ENCODE results near the gene EBF3.
"Not testable (repeated sequence)": the region's sequence is repeated elsewhere in the genome, so short reads cannot be mapped to it uniquely, and the experiment has no call there.

EBF3 gene

DNA sequence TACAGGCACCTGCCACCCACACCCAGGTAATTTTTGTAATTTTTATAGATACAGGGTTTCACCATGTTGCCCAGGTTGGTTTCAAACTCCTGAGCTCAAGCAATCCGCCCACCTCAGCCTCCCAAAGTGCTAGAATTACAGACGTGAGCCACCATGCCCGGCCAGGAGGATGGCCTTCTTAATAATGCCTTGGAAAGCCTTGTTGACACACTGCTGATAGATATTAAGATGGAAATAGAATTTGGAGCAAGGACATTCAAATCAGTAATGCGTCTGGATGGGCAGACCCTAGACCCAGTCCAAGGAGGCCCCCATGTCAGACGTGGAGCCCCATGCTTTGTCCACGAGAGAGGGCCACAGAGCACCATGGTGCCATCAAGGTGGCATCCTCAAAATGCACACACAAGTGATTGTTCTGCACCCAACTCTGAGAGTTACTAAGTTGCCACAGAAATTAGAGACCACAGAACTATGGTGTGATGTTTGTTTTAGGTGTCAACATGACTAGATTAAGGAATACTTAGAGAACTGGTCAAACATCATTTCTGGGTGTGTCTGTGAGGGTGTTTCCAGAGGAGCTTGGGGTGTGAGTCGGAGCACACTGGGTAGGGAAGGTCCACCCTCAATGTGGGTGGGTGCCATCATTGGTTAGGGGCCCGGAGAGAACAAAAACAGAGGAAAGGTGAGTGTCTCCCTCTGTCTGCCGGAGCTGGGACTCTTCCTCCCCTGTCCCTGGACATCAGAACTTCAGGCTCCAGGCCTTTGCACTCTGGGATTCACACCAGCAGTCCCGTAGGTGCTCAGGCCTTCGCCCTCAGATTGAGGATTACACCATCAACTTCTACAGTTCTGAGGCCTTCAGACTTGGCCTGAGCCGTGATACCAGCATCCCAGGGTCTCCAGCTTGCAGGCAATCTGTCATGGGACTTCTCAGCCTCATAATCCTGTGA lies 34.5 kb downstream of the EBF3 start:
- Mint-ChIP-seq H3K9me3 (no peaks in the 10 kb centered on the region), H3K27me3 (ENCODE audit: low read depth) (no peaks in the 10 kb centered on the region), H3K27ac (no peak overlapping the region), H3K4me1 (ENCODE audit: low read depth) (no peaks in the 10 kb centered on the region), H3K36me3 (ENCODE audit: low read depth) (no peaks in the 10 kb centered on the region), H3K4me3 (no peak overlapping the region)
- no peak for DNase-seq (ENCODE audit: low spot score)

DNA sequence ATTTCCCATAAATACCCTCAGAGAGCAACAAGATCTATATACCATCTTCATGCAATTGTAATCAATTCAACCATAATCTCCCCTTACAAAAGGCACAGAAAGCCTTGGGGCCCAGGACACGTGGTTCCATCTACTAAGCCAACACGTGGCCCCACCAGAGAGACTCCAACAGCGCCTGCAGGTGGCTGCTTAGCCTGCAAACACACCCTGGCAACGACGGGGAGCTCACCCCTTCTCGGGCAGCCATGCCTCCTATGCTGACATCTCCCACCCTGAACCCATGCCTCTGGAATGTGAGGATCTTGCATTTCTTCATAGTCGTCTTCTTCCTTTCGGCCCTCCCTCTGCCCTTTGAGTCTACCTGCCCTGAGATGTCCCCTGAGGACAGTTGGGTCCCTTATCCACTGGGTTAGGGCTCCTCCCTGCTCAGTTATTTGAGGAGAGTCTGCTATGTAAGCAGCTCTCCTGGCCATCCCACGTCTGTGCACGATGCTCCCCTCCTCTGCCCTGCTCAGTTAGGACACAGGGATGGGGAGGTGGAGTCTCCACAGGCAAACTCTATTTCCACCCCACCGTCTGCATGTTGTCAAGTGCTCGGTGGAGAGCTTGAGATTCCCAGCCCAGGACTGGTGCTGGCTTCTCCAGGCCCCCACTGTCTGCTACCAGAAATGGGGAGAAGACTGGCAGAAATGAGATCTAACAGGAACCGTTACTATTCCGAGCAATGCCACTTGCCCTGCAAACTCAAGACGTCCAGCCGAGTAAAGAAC lies 36.5 kb downstream of the EBF3 start:
- Mint-ChIP-seq H3K27me3 (ENCODE audit: low read depth) (no peaks in the 10 kb centered on the region), H3K9me3 (no peaks in the 10 kb centered on the region), H3K4me3 (no peak overlapping the region), H3K27ac (no peak overlapping the region), H3K4me1 (ENCODE audit: low read depth) (no peaks in the 10 kb centered on the region), H3K36me3 (ENCODE audit: low read depth) (no peaks in the 10 kb centered on the region)
- DNase-seq (ENCODE audit: low spot score), result no peak

DNA sequence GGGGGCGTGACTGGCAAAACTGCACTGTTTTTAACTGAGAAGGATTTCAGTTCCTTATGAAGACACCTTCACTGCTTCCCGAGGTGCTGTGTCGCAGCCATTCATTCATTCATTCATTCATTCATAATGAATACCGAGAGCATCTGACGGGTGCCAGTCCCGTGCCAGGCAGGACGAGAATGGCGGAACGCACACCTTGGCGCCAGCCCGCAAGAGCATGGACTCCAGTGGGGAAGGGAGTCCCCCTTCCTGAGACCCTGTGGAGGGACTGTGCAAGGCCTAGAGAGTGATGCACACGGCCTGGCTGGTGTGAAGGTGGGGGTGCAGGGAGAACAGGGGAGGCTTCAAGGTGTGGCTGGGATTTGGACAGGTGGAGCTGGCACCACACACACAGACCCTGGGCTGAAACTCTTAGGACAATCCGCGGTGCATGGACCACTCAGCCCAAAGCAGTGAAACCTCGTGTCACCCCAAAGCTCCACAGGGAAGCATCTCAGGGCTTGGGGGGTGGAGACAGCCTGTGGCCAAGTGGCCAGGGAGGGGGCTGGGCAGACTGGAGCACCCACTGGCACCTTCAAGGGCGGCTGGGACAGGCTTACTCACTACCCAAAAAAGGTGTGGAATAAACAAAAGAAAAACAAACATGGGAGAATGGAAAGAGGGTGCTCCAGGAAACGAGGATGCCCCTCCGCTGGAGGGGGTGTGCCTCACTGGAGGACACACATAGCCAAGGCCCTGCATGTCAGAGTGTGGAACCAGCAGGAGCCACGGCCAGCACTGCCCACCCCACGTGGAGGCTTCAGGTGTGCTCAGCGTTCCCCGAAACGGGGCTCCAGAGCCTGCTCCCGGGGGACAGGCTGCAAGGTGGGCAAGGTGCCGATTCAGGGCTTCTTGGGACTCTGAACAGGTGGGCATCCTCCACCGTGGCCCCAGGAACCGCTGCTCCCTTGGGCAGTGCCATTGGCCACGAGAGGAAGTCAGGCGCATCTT lies 37.7 kb downstream of the EBF3 start:
- Mint-ChIP-seq H3K9me3 (no peaks in the 10 kb centered on the region), H3K36me3 (ENCODE audit: low read depth) (no peaks in the 10 kb centered on the region), H3K4me1 (ENCODE audit: low read depth) (no peaks in the 10 kb centered on the region), H3K27me3 (ENCODE audit: low read depth) (no peaks in the 10 kb centered on the region), H3K27ac (no peak overlapping the region), H3K4me3 (no peak overlapping the region)
- no peak for DNase-seq (ENCODE audit: low spot score)

DNA sequence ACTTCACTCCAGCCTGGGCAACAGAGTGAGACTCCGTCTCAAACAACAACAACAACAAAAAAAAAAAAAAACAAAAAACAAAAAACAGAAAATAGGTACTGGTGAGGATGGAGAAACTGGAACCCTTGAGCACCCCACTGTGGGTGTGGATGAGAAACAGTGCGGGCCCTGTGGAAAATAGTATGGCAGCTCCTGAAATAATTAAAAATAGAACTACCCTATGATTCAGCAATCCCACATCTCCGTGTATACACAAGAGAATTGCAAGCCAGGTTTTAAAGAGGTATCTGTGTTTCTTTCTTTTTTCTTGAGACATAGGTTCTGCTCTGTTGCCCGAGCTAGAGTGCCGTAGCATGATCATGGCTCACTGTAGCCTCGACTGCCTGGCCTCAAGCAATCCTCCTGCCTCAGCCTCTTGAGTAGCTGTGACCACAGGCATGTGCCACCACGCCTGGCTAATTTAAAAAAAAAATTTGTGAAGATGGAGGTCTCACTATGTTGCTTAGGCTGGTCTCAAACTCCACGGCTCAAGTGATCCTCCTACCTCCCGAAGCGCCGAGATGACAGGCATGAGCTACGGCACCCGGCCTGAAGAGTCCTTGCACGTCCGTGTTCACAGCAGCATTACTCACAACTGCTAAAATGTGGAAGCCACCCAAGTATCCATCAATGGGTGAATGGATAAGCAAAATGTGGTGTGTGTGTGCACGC lies 39.5 kb downstream of the EBF3 start:
- H3K9me3 Mint-ChIP-seq, result no peaks in the 10 kb centered on the region
- no peak overlapping the region for H3K4me3 Mint-ChIP-seq
- H3K27ac Mint-ChIP-seq, result no peak overlapping the region
- no peaks in the 10 kb centered on the region for H3K27me3 Mint-ChIP-seq (ENCODE audit: low read depth)
- H3K36me3 Mint-ChIP-seq (ENCODE audit: low read depth), result no peaks in the 10 kb centered on the region
- DNase-seq (ENCODE audit: low spot score), result no peak
- H3K4me1 Mint-ChIP-seq (ENCODE audit: low read depth), result no peaks in the 10 kb centered on the region

DNA sequence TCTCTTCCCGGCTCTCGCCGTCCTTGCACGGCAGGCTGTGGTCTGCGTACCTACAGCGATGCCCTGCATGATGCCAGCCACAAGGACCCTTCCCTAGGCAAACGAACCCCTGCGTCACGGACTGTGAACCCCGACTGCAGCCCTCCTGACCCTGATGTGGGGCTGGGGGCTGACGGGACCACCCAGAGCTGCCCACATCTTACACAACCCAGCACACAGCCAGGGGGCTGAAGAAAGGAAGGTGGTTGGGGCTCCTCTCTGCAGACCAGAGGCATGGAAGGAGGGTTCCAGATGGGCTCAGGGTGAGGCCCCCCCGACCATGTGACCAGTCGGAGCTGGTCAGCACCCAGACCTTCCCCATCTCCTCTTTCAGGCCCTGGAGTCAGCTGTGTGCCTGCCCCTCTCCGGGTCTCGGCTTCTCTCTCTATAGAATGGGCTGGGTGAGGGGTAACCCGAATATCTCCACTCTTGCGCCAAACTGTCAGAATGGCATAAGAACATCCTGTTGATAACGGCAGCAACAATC lies 41.4 kb downstream of the EBF3 start:
- no peak overlapping the region for H3K27ac Mint-ChIP-seq
- no peaks in the 10 kb centered on the region for H3K9me3 Mint-ChIP-seq
- no peak for DNase-seq (ENCODE audit: low spot score)
- H3K36me3 Mint-ChIP-seq (ENCODE audit: low read depth), result no peaks in the 10 kb centered on the region
- no peaks in the 10 kb centered on the region for H3K27me3 Mint-ChIP-seq (ENCODE audit: low read depth)
- H3K4me1 Mint-ChIP-seq (ENCODE audit: low read depth), result no peaks in the 10 kb centered on the region
- H3K4me3 Mint-ChIP-seq, result no peak overlapping the region

DNA sequence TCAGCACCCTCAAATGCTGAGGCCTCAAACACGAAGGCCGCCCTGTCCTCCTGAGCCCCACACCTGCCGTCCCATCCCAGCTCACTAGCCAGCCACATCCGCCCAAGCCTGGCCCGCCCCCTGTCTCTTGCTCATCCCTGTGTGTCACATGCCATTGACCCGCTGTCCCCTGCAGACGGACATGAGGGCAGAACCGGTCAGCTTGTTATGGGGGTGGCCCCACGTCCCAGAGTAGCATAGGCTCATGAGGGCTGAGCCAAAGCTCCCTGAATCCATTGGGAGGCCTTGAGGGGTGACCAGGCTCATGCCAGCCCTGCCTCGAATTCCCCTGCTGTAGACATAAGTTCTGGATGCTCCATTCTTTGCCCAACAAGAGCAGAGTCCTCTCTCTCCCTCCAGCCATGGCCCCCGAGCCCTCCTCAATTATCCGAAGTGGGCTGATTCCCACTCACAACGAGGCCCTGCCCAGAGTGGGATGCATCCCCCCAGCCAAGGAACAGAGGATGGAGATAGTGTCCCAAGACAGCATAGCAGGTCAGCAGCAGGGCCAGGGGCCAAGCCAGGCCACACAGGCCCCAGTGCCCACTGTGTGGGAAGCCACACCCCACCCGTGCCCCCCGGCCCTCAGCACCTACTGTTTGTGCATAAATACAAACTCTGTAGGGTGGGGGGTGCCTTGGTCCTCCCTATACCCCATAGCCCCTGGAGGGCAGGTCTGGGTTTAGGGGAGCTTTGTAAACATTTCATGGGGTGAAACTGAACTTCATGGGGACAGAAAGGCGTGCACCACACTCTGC lies 42.1 kb downstream of the EBF3 start:
- no peak for DNase-seq (ENCODE audit: low spot score)
- no peak overlapping the region for H3K4me3 Mint-ChIP-seq
- no peak overlapping the region for H3K27ac Mint-ChIP-seq
- no peaks in the 10 kb centered on the region for H3K27me3 Mint-ChIP-seq (ENCODE audit: low read depth)
- H3K4me1 Mint-ChIP-seq (ENCODE audit: low read depth), result no peaks in the 10 kb centered on the region
- H3K9me3 Mint-ChIP-seq, result no peaks in the 10 kb centered on the region
- H3K36me3 Mint-ChIP-seq (ENCODE audit: low read depth), result no peaks in the 10 kb centered on the region

DNA sequence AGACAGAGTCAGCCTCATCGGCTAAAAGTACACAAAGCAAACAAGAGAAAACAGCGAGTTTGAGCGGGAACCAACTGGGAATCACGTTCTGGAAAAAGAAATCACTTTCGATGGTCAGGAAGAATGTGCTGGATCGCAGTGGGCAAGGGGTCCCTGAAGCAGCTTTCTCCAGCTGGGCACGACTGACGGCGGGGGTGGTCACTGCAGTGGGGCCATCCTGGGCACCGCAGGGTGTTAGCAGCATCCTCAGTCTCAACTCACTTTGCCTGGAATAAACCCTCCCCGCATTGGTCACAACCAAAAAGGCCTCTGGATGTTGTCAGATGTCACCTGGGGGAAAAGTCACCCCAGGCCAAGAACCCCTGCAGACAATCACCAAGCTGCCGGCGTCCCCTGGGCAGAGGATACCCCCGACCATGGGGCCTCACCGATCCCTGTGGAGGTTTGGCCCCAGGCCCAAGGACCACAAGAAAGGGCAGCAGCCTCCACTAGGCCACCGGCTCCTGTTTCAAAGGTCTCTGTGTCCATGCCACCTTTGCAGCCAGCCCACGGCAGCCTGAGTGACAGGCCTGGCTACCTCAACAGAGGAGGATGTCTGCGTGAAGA lies 42.9 kb downstream of the EBF3 start:
- Mint-ChIP-seq H3K9me3 (no peaks in the 10 kb centered on the region), H3K4me1 (ENCODE audit: low read depth) (no peaks in the 10 kb centered on the region), H3K27ac (no peak overlapping the region), H3K4me3 (no peak overlapping the region), H3K27me3 (ENCODE audit: low read depth) (no peaks in the 10 kb centered on the region), H3K36me3 (ENCODE audit: low read depth) (no peaks in the 10 kb centered on the region)
- DNase-seq (ENCODE audit: low spot score), result no peak

DNA sequence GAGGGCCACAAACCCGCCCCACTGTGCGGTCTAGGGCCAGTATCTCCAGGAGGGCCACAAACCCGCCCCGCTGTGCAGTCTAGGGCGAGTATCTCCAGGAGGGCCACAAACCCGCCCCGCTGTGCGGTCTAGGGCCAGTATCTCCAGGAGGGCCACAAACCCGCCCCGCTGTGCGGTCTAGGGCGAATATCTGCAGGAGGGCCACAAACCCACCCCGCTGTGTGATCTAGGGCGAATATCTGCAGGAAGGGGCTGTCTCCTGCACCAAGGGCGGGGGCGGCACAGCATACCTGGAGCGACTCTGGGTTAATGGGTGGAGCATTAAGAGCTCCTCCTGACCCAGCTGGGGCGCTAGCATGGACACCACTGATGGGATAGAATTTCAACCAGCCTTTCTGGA lies 43.9 kb downstream of the EBF3 start:
- H3K27ac Mint-ChIP-seq; H3K4me1 Mint-ChIP-seq (ENCODE audit: low read depth); H3K4me3 Mint-ChIP-seq; H3K9me3 Mint-ChIP-seq; H3K36me3 Mint-ChIP-seq (ENCODE audit: low read depth); DNase-seq (ENCODE audit: low spot score); H3K27me3 Mint-ChIP-seq (ENCODE audit: low read depth): not testable (repeated sequence)

DNA sequence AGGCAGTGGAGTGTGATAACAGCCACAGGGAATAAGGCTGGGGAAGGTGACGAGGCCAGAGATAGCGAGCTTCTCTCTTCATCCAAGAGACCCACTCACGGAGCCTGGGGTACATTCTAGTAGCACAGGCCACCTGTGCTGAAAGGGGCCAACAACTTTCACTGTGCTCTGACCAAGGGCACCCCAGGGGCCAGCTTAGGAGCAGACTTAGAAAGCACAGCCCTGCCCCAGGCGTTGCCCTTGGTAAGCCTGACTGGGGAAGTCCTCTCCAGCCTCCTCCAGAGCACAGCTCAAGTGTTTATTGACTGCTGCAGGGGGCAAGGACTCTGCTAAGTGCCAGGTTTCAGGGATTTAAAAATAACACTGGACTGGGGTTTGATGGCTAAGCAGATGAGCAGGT lies 44.7 kb downstream of the EBF3 start:
- Mint-ChIP-seq H3K4me3 (no peak overlapping the region), H3K27me3 (ENCODE audit: low read depth) (no peaks in the 10 kb centered on the region), H3K4me1 (ENCODE audit: low read depth) (no peaks in the 10 kb centered on the region), H3K36me3 (ENCODE audit: low read depth) (no peaks in the 10 kb centered on the region), H3K9me3 (no peaks in the 10 kb centered on the region), H3K27ac (no peak overlapping the region)
- no peak for DNase-seq (ENCODE audit: low spot score)

DNA sequence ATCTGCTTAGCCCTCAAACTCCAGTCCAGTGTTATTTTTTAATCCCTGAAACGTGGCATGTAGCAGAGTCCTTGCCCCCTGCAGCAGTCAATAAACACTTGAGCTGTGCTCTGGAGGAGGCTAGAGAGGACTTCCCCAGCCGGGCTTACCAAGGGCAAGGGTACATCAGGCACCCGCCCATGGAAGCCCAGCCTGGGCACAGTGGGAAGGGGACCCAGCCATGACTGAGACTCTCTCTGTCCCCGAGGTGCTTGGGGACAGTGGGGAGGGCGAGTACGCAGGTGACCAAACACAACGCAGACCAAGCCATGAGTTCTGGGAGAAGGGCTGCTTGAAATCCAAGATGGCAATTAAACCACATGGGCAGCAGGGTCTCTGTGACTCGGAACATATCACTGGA lies 45.2 kb downstream of the EBF3 start:
- Mint-ChIP-seq H3K27me3 (ENCODE audit: low read depth) (no peaks in the 10 kb centered on the region), H3K4me1 (ENCODE audit: low read depth) (no peaks in the 10 kb centered on the region), H3K4me3 (no peak overlapping the region), H3K9me3 (no peaks in the 10 kb centered on the region), H3K27ac (no peak overlapping the region), H3K36me3 (ENCODE audit: low read depth) (no peaks in the 10 kb centered on the region)
- DNase-seq (ENCODE audit: low spot score), result no peak

DNA sequence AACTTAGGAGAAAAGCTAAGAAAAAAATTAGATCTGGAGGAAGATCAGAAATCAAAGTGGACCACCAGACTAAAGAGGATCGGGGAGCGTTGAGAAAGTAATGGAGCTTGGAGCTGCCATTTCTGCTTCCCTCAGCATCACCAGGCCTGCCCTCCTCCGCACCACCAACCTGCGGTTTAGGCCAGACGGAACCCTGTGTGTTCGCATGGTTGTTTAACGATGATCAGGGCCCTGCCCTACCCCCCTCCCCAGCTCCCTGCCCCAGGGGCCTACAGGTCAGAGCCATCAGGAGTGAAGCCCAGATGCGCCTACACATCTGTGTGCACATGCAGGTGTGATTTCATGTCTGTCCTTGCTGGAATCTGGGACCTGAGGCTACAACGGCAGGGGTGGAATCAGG lies 45.7 kb downstream of the EBF3 start:
- no peaks in the 10 kb centered on the region for H3K36me3 Mint-ChIP-seq (ENCODE audit: low read depth)
- no peaks in the 10 kb centered on the region for H3K27me3 Mint-ChIP-seq (ENCODE audit: low read depth)
- no peak for DNase-seq (ENCODE audit: low spot score)
- H3K4me1 Mint-ChIP-seq (ENCODE audit: low read depth), result no peaks in the 10 kb centered on the region
- H3K9me3 Mint-ChIP-seq, result no peaks in the 10 kb centered on the region
- H3K4me3 Mint-ChIP-seq, result no peak overlapping the region
- H3K27ac Mint-ChIP-seq, result no peak overlapping the region

DNA sequence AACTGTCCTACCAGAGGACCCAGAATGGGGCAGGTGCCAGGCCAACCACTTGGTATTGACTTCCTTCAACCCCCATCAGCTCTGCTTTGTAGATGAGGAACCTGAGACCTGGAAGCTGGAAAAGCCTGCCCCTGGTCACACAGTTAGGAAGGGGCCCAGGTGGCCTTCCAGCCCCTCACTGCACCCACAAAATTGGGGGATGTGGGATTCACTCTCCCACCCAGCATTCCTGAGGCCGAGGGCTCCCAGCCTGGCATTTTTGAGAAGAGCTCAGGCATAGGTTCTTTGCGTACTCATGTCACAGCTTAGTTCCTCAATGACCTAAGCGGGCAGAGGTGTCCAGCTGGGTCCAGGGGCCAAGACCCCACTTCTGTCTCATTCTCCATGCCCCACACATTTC lies 46.1 kb downstream of the EBF3 start:
- H3K27me3 Mint-ChIP-seq (ENCODE audit: low read depth), result no peaks in the 10 kb centered on the region
- H3K27ac Mint-ChIP-seq, result no peak overlapping the region
- H3K4me1 Mint-ChIP-seq (ENCODE audit: low read depth), result no peaks in the 10 kb centered on the region
- no peaks in the 10 kb centered on the region for H3K36me3 Mint-ChIP-seq (ENCODE audit: low read depth)
- no peaks in the 10 kb centered on the region for H3K9me3 Mint-ChIP-seq
- no peak for DNase-seq (ENCODE audit: low spot score)
- H3K4me3 Mint-ChIP-seq, result no peak overlapping the region

Data from T-helper 2 cell treated with Interferon-gamma antibody and Interleukin-4, amounts not matched to agents 5 μg/mL and 100 μg/mL, for 36 hours (primary cell).